ENCODE data around the gene SLC6A20.
A peak's percentile ranks its signal among the peaks of the same experiment; 100 is the strongest.

The SLC6A20 gene

GRCh38 chr3:45777746-45778386 is 18.5 kb downstream of the SLC6A20 start:
- DNase-seq (ENCODE audit: low spot score) = no peak

- DNase-seq (ENCODE audit: low spot score) = no peak
Measured at GRCh38 chr3:45777111-45777745, 19.1 kb downstream of the SLC6A20 start.

GRCh38 chr3:45776611-45777010 is 19.7 kb downstream of the SLC6A20 start:
- no peak for DNase-seq (ENCODE audit: low spot score)

- DNase-seq (ENCODE audit: low spot score) = no peak
Measured at GRCh38 chr3:45776301-45776595, 20.1 kb downstream of the SLC6A20 start.

GRCh38 chr3:45775571-45776300 is 20.6 kb downstream of the SLC6A20 start:
- no peak for DNase-seq (ENCODE audit: low spot score)

- DNase-seq (ENCODE audit: low spot score) = no peak
Measured at GRCh38 chr3:45774581-45775521, 21.5 kb downstream of the SLC6A20 start.

GRCh38 chr3:45773714-45774449 is 22.5 kb downstream of the SLC6A20 start:
- no peak for DNase-seq (ENCODE audit: low spot score)

GRCh38 chr3:45773072-45773471 is 23.3 kb downstream of the SLC6A20 start:
- DNase-seq (ENCODE audit: low spot score) = no peak

- no peak for DNase-seq (ENCODE audit: low spot score)
Measured at GRCh38 chr3:45772341-45773035, 23.8 kb downstream of the SLC6A20 start.

- DNase-seq (ENCODE audit: low spot score) = no peak
Measured at GRCh38 chr3:45771831-45772230, 24.5 kb downstream of the SLC6A20 start.

GRCh38 chr3:45771166-45771775 is 25.1 kb downstream of the SLC6A20 start:
- DNase-seq (ENCODE audit: low spot score) = no peak

- no peak for DNase-seq (ENCODE audit: low spot score)
Measured at GRCh38 chr3:45765958-45766357, 30.4 kb downstream of the SLC6A20 start.

GRCh38 chr3:45765266-45765851 is 31.0 kb downstream of the SLC6A20 start:
- no peak for DNase-seq (ENCODE audit: low spot score)

- no peak for DNase-seq (ENCODE audit: low spot score)
Measured at GRCh38 chr3:45763303-45763675, 33.0 kb downstream of the SLC6A20 start.

GRCh38 chr3:45762647-45763302 is 33.6 kb downstream of the SLC6A20 start:
- DNase-seq (ENCODE audit: low spot score) = no peak

GRCh38 chr3:45761831-45762230 is 34.5 kb downstream of the SLC6A20 start:
- DNase-seq (ENCODE audit: low spot score) = no peak

GRCh38 chr3:45760878-45761711 is 35.2 kb downstream of the SLC6A20 start:
- DNase-seq (ENCODE audit: low spot score) = peak; percentile 45

GRCh38 chr3:45759851-45760250 is 36.5 kb downstream of the SLC6A20 start:
- DNase-seq (ENCODE audit: low spot score) = no peak

GRCh38 chr3:45758871-45759270 is 37.5 kb downstream of the SLC6A20 start:
- DNase-seq (ENCODE audit: low spot score) = no peak

All from CD4-positive, alpha-beta T cell treated with Interleukin-2 at 100 ng/mL for 4 hours (primary cell).